Hematopoietic multipotent progenitor cell treated with erythropoietin and hydrocortisone succinate and interleukin-3 and kit ligand, for 4 days (in vitro differentiated cells): ENCODE results near the gene LCE1D.

ENCODE experiments used
- DNase-seq: peaks from one replicate; pipeline ENCODE4 v3.0.0-alpha.2; 2015

The LCE1D gene

DNA sequence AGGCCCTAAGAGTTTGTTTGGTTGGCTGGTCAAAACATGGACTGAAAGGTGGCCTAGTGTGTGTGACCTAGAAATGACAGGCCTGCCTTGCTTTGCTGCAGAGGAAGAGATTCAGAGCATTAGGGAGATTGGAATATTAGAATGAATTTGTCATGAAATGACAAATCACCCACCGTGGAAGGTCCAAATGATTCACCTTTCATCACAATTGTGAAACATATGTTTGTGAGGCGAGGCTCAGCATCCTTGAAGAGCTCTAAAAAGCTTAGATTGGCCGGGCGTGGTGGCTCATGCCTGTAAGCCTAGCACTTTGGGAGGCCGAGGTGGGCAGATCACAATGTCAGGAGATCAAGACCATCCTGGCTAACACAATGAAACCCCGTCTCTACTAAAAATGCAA is 20.8 kb downstream of the LCE1D start:
- no peak for DNase-seq

DNA sequence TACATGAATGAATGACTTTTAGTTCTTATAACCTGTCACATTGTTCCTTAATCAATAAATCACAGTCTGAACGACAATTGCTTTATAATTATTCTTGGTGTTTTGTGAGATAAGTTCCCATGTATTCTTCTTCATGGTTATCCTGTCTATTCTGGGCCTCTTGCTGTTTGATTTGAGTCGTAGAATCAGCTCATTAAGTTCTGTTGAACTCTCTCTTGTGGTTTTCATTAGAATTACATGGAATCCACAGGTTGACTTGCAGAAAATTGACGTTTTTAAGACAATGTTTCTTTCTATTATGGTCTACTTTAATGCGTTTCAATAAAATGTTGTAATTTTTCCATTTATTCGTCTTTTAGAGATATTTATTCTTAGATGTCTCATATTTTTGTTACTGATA is 26.8 kb downstream of the LCE1D start:
- no peak for DNase-seq

DNA sequence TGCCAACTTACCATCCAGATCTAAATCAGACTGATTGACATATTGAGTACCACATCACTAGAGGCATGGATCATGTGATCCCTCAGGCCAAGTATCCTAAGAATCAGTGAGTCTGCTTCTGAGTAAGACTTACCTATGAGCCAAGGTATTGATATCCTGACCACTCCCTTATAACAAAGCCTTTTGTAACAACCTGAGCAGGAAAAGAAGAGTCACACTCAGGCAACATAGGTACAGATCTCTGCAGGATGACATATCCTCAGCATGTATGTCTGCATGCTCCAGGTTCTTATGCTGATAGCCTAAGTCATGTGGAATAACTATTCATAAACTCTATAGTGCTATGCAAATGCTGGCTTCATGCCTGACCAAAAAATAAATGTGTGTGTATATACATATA is 28.4 kb downstream of the LCE1D start:
- no peak for DNase-seq

DNA sequence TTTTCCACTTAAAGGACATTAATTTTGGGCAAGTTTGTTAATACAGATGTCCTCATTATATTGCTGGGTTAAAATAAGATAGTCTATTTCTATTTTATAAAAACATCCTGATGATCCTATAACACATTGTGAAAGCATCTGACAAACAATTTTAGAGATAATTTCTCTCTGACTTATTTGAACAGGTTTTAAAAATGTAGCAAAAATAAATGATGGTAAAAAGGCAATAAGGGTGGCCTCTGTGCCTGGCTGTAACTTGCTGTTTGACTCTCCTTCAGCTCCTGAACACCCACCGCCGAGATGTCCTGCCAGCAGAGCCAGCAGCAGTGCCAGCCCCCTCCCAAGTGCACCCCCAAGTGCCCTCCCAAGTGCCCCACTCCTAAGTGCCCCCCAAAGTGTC is 30.7 kb downstream of the LCE1D start, which contains the start of gene LCE1A:
TSS of gene LCE1A (plus strand) at position 301 of the 400 bp plus-strand sequence. CDS start at position 301, 0 bp downstream.
- no peak for DNase-seq

DNA sequence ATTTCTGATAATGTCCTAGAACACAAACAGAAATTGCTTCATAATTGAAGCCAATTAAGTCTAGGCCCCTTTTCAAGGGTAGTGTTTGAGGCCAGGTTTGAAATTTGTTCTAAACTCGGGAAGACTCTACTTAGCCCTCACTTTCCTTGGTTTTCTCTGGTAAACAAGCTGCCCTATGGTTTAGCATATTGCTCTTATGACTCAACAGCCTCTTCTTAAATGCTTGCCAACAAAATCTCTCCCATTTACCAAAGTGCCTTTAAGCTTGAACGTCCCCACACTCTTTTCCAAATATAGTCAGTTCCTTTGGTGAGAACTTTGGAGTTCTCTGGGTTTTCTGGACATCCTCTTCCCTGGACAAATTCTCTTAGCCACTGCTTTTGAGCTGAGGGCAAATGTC is 40.3 kb downstream of the LCE1D start:
- no peak for DNase-seq

DNA sequence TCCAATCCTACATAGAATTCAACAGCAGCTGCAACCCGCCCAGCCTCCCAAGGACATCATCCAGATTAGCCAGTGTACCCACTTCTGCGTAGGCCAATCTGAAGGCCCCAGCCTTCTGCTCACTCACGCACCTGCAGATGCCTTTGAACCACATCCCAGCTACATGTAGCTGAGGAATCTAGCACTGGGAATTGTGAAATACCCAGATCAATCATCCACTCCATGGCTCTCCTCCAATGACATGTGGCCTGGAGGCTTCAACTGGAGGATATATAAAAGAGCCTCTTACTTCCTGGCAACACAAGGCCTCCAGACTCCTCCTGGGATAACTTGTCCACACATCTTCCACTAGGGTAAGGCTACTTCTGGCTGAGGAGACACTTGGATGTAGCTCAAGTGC is 46.0 kb downstream of the LCE1D start, which contains the start of gene LCE6A:
TSS of gene LCE6A (plus strand) at position 301 of the 400 bp plus-strand sequence. CDS start 665 bp downstream, outside the sequence.
- DNase-seq = no peak
